Skeletal muscle satellite cell (primary cell): ENCODE results near the gene BRI3.

ENCODE experiments used
- H3K27me3 ChIP-seq: 2 replicates; pipeline ENCODE4 v1.7.0; 2013; ENCODE audit warnings: low read length; ENCODE audit not compliant: control insufficient read depth, insufficient read depth
- H3K36me3 ChIP-seq: 2 replicates; pipeline ENCODE4 v1.7.0; 2013; ENCODE audit warnings: mild to moderate bottlenecking, control low read depth, low read length; ENCODE audit not compliant: insufficient read depth
- H3K4me1 ChIP-seq: 2 replicates; pipeline ENCODE4 v1.7.0; 2013; ENCODE audit warnings: low read length; ENCODE audit not compliant: control insufficient read depth, insufficient read depth
- H3K4me2 ChIP-seq: 2 replicates; pipeline ENCODE4 v1.7.0; 2013; ENCODE audit warnings: mild to moderate bottlenecking, low read length
- H3K4me3 ChIP-seq: 2 replicates; pipeline ENCODE4 v1.7.0; 2013; ENCODE audit warnings: low read length
- H3K9ac ChIP-seq: 2 replicates; pipeline ENCODE4 v1.7.0; 2013; ENCODE audit warnings: mild to moderate bottlenecking, low read depth, low read length, moderate library complexity
- H3K9me3 ChIP-seq: replicated peaks from 2 replicates; pipeline ENCODE4 v1.7.0; 2013; ENCODE audit warnings: mild to moderate bottlenecking, control low read depth, low read length

BRI3 gene

GRCh38 chr7:98282703-98283102 lies 1.2 kb downstream of the BRI3 start:
- H3K4me1 ChIP-seq: peaks cover 49% of the 10 kb centered on the region
- peak overlapping the region; percentile 94 for H3K4me2 ChIP-seq
- peak overlapping the region; percentile 94 for H3K9ac ChIP-seq
- peak overlapping the region; percentile 87 for H3K4me3 ChIP-seq
- peaks cover 47% of the 10 kb centered on the region for H3K36me3 ChIP-seq
- no peaks in the 10 kb centered on the region for H3K9me3 ChIP-seq
- no peaks in the 10 kb centered on the region for H3K27me3 ChIP-seq

DNA sequence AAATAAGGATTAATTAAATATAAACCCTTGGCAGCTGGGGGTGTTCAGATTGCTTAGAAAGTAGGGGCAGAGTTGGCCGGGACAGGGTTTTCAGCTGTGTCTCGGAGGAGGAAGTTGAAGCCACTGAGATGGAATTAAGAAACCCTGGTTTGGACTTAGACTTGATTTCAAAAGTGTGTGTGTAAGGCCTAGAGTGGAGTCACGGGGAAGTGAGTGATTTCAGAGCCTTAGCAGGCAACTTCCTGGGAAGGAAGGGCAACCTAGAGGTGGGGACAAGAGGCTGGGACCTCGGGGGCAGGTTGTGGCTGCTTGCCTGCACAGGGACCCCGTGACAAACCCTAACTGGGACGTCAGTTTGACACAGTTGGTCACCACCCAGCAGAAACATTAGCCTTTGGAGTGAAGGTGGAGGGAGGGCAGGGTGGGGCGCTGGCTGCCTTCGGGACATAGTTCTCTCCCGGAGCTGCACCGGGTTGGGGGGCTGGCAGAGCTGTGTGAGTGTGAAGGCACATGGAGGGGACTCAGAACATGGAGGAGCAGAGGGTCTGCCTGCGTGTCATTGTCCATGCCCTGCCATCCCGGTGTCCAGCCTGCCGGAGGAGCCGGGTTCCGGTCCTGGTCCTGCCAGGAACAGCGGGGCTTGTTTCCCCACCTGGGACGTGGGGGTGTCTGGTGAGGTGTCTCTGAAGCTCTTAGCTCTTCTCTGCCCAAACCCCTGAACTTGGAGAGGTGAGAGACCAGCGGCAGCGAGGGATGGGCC lies 1.8 kb downstream of the BRI3 start:
- Histone ChIP-seq H3K4me2 (peak overlapping the region; percentile 94), H3K4me3 (peak overlapping the region; percentile 87), H3K4me1 (peaks cover 55% of the 10 kb centered on the region), H3K9ac (peak overlapping the region; percentile 94), H3K9me3 (no peaks in the 10 kb centered on the region), H3K36me3 (peaks cover 52% of the 10 kb centered on the region), H3K27me3 (no peaks in the 10 kb centered on the region)

GRCh38 chr7:98283887-98284222 lies 2.4 kb downstream of the BRI3 start:
- H3K9me3 ChIP-seq: no peaks in the 10 kb centered on the region
- peaks cover 57% of the 10 kb centered on the region for H3K36me3 ChIP-seq
- H3K27me3 ChIP-seq: no peaks in the 10 kb centered on the region
- peak overlapping the region; percentile 87 for H3K4me3 ChIP-seq
- peak overlapping the region; percentile 94 for H3K9ac ChIP-seq
- peak overlapping the region; percentile 94 for H3K4me2 ChIP-seq
- peaks cover 56% of the 10 kb centered on the region for H3K4me1 ChIP-seq

- Histone ChIP-seq H3K9me3 (no peaks in the 10 kb centered on the region), H3K36me3 (peaks cover 60% of the 10 kb centered on the region), H3K27me3 (no peaks in the 10 kb centered on the region), H3K4me3 (peak overlapping the region; percentile 87), H3K4me2 (peak overlapping the region; percentile 94), H3K4me1 (peaks cover 56% of the 10 kb centered on the region), H3K9ac (peak overlapping the region; percentile 94)
Measured at GRCh38 chr7:98284335-98285036, 3.0 kb downstream of the BRI3 start.

- Histone ChIP-seq H3K4me3 (peak overlapping the region; percentile 87), H3K9ac (peak overlapping the region; percentile 94), H3K9me3 (no peaks in the 10 kb centered on the region), H3K27me3 (no peaks in the 10 kb centered on the region), H3K4me1 (peaks cover 56% of the 10 kb centered on the region), H3K4me2 (peak overlapping the region; percentile 94), H3K36me3 (peaks cover 65% of the 10 kb centered on the region)
Measured at GRCh38 chr7:98285157-98286092, 3.9 kb downstream of the BRI3 start.

- Histone ChIP-seq H3K9me3 (no peaks in the 10 kb centered on the region), H3K36me3 (peaks cover 71% of the 10 kb centered on the region), H3K27me3 (no peaks in the 10 kb centered on the region), H3K4me1 (peaks cover 51% of the 10 kb centered on the region), H3K4me3 (peak overlapping the region; percentile 87), H3K9ac (peak overlapping the region; percentile 94), H3K4me2 (peak overlapping the region; percentile 94)
Measured at GRCh38 chr7:98286093-98286539, 4.6 kb downstream of the BRI3 start.

DNA sequence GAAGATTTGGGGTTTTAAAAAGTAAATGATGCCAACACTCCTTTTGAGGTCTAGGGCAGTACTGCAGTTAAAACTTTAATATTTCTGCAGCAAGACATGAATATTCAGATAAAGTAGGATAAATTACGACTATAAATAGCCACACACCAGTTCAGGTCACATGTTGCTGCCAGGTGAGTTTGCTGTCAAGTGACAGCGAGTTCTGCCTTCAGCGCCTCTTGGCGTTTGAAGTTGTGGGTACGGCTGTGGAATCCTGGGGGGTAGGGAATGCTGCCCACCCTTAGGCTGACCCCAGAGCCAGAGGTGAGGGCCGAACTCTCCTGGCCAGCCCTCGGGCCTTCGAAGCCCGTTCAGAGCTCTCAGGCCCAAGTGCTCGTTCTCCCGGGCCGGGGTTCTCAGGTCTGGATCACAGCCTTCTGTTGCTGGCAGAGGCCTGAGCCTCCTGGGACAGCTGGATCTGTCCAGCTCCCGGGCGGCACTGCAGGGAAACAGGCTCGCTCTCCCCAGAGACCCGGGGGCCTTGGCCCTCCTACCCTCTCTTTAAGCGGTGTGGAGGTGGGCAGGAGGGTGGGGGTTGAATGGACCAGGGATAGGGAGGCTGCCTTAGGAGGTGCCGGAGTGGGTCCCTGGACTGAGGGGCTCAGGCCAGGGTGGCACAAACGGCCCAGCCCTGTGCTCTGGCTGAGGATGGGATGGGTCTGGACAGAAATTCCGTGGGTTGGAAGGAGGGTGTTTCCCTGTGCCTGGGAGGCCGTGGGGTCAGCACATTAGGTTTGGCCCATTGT lies 5.4 kb downstream of the BRI3 start:
- H3K4me2 ChIP-seq: peak overlapping the region; percentile 94
- peaks cover 78% of the 10 kb centered on the region for H3K36me3 ChIP-seq
- H3K27me3 ChIP-seq: no peaks in the 10 kb centered on the region
- H3K9ac ChIP-seq: peak overlapping the region; percentile 94
- peaks cover 51% of the 10 kb centered on the region for H3K4me1 ChIP-seq
- peak overlapping the region; percentile 87 for H3K4me3 ChIP-seq
- H3K9me3 ChIP-seq: no peaks in the 10 kb centered on the region

DNA sequence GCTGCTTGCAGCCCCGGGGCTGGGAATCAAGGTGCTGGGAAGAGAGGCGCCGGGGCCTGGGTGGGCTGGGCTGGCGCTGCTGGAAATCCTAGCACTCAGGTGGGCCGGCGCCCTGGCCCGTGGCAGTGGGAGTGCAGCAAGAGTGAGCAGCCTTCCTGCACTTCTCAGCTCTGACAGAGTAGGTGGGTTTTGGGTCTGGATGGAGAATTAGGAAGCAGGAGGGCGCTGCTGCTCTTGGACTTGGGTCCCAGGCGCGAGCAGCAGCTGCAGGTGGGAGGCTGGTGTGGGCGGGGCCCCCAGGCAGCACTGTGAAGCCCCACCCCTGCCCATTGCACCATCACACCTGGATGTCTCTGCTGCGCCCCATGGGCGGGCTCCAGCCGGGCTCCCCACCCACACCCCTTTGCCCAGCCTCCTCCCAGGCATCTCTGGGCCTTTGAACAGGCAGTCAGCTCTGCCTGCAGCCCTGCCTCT lies 6.0 kb downstream of the BRI3 start:
- Histone ChIP-seq H3K4me2 (peak overlapping the region; percentile 94), H3K4me1 (peaks cover 51% of the 10 kb centered on the region), H3K9ac (peak overlapping the region; percentile 94), H3K4me3 (peak overlapping the region; percentile 87), H3K9me3 (no peaks in the 10 kb centered on the region), H3K36me3 (peaks cover 80% of the 10 kb centered on the region), H3K27me3 (no peaks in the 10 kb centered on the region)

DNA sequence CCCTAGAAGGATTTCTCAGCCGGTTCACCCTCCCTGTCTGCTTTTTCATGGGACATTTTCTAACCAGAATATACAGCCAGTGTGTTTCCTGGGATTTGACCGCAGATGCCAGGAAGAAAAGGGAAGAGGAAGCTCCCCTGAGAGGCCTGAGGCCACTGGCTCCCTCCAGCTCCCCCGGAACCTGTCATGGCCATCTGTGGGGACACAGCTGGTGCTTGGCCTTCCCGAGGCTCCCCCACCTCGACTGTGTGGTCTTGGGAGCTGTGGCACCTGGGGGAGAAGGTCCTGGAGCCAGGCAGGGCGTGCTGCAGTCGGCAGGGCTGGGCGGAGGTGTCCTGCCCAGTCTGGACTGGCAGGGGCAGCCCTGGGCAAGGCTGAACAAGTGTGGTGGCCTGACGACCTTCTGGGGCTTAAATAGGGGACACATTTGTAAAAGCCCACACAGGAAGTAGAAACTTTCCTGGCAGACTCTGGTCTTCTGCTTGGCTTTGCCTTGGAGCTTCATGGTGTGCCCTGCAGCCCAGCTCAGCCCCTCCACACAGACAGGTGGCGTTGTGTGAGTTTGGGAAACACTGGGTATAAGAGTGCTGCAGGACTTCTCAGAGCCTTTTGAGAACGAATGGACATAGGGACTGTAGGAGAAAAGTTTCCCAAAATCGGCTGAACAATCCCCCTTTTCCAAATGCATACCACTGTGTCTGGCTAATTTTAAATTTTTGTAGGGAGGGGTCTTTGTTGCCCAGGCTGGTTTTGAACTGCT lies 6.8 kb downstream of the BRI3 start:
- H3K4me3 ChIP-seq: no peak overlapping the region
- peak overlapping the region; percentile 13 for H3K9ac ChIP-seq
- H3K4me1 ChIP-seq: peaks cover 50% of the 10 kb centered on the region
- peak overlapping the region; percentile 24 for H3K4me2 ChIP-seq
- peaks cover 81% of the 10 kb centered on the region for H3K36me3 ChIP-seq
- H3K27me3 ChIP-seq: no peaks in the 10 kb centered on the region
- no peaks in the 10 kb centered on the region for H3K9me3 ChIP-seq

GRCh38 chr7:98289333-98289875 lies 7.9 kb downstream of the BRI3 start:
- no peaks in the 10 kb centered on the region for H3K27me3 ChIP-seq
- H3K4me1 ChIP-seq: peaks cover 40% of the 10 kb centered on the region
- H3K9me3 ChIP-seq: no peaks in the 10 kb centered on the region
- no peak overlapping the region for H3K4me2 ChIP-seq
- no peak overlapping the region for H3K9ac ChIP-seq
- peaks cover 86% of the 10 kb centered on the region for H3K36me3 ChIP-seq
- H3K4me3 ChIP-seq: no peak overlapping the region
